Progenitor cell of endocrine pancreas (in vitro differentiated cells): Measurements from ENCODE around the gene PRSS33. TPM values are rescaled to one million over a fixed set of nuclear protein-coding genes. Genes with fewer than 3 reads are reported as not detected.

ENCODE experiments used
- DNase-seq: peaks from one replicate; pipeline ENCODE4 v3.0.0; 2021; ENCODE audit warnings: low spot score; ENCODE audit not compliant: unreplicated experiment
- H3K27ac Mint-ChIP-seq: 2 replicates; pipeline ENCODE4 v1.8.0; 2021; ENCODE audit warnings: mild to moderate bottlenecking, moderate library complexity, mixed read lengths
- H3K27me3 Mint-ChIP-seq: 2 replicates; pipeline ENCODE4 v1.8.0; 2021; ENCODE audit warnings: mixed read lengths
- H3K36me3 Mint-ChIP-seq: 2 replicates; pipeline ENCODE4 v1.8.0; 2022; ENCODE audit warnings: mixed read lengths; ENCODE audit not compliant: insufficient read depth
- H3K4me1 Mint-ChIP-seq: 2 replicates; pipeline ENCODE4 v1.8.0; 2021; ENCODE audit warnings: low read depth, mixed read lengths
- H3K4me3 Mint-ChIP-seq: 2 replicates; pipeline ENCODE4 v1.8.0; 2021; ENCODE audit warnings: low read depth, mild to moderate bottlenecking, moderate library complexity, mixed read lengths
- H3K9me3 Mint-ChIP-seq: 2 replicates; pipeline ENCODE4 v1.8.0; 2021; ENCODE audit warnings: low read depth, mixed read lengths
- total RNA-seq: library from RNA; stranded (reverse); gene quantifications from 2 replicates; pipeline ENCODE4 v1.2.1, GENCODE V29; 2021
- TF ChIP-seq, protein P1 (sequence below): fragments of 200-600 bp; sonication (generic); IDR thresholded peaks from one replicate; pipeline ENCODE4 v1.5.0; 2021; ENCODE audit warnings: antibody characterized with exemption, mild to moderate bottlenecking; ENCODE audit not compliant: unreplicated experiment

The PRSS33 gene
- total RNA-seq, 1 donor from 2014 or later: 0.31 TPM

- no peaks in the 10 kb centered on the region for H3K36me3 Mint-ChIP-seq
- H3K4me3 Mint-ChIP-seq: no peak overlapping the region
- peaks cover 4% of the 10 kb centered on the region for H3K27me3 Mint-ChIP-seq
- no peak overlapping the region for H3K27ac Mint-ChIP-seq
- DNase-seq: no peak
- TF ChIP-seq, protein P1, sequence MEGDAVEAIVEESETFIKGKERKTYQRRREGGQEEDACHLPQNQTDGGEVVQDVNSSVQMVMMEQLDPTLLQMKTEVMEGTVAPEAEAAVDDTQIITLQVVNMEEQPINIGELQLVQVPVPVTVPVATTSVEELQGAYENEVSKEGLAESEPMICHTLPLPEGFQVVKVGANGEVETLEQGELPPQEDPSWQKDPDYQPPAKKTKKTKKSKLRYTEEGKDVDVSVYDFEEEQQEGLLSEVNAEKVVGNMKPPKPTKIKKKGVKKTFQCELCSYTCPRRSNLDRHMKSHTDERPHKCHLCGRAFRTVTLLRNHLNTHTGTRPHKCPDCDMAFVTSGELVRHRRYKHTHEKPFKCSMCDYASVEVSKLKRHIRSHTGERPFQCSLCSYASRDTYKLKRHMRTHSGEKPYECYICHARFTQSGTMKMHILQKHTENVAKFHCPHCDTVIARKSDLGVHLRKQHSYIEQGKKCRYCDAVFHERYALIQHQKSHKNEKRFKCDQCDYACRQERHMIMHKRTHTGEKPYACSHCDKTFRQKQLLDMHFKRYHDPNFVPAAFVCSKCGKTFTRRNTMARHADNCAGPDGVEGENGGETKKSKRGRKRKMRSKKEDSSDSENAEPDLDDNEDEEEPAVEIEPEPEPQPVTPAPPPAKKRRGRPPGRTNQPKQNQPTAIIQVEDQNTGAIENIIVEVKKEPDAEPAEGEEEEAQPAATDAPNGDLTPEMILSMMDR: no peak
- H3K4me1 Mint-ChIP-seq: peaks cover 12% of the 10 kb centered on the region
- H3K9me3 Mint-ChIP-seq: no peaks in the 10 kb centered on the region
These were observed 1.1 kb downstream of the PRSS33 start for GRCh38 chr16:2786061-2786825.

DNA sequence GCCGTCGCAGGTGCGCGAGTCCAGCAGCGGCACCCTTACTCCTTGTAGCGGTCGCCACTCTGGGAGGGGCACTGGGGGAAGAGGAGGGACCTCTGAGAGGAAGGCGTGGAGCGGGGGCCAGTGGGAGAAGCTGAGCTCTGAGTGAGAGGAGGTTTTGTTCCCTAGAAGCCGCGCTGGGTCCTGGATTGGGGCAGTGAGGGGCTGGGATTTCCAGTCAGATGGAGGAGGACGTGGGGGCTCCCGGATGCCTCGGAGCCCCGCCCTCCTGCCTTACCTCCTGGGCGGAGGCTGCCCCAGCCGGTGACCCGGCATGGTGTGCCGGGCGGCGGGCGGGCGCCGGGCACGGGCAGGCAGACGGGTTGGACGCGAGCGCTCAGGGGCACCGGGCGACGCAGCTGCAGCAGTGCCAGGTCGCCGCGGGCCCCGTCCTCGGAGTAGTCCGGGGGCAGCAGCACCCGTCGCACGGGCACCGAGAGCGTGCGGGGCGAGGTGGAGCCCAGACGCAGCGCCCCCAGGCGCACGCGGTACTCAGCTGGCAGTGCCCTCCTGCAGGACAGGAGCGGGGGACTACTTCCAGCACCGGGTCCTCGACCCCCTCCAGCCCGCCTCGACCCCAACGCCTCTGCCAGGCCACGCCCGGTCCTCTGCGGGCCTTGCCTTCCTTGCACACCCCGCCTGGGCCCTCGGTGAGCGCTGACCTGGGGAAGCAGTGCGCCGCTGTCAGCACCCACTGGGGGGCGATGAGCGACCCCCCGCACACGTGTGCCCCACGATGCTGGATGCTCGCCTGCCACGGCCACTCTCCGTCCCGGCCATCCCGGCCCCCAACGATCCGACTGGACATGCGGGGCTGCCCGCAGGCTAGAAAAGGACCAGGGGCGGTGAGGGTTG is 2.0 kb downstream of the PRSS33 start:
- Mint-ChIP-seq H3K9me3 (no peaks in the 10 kb centered on the region), H3K4me1 (peaks cover 12% of the 10 kb centered on the region), H3K27ac (no peak overlapping the region), H3K36me3 (no peaks in the 10 kb centered on the region), H3K4me3 (no peak overlapping the region), H3K27me3 (peaks cover 3% of the 10 kb centered on the region)
- no peak for DNase-seq
- TF ChIP-seq, protein P1: no peak

DNA sequence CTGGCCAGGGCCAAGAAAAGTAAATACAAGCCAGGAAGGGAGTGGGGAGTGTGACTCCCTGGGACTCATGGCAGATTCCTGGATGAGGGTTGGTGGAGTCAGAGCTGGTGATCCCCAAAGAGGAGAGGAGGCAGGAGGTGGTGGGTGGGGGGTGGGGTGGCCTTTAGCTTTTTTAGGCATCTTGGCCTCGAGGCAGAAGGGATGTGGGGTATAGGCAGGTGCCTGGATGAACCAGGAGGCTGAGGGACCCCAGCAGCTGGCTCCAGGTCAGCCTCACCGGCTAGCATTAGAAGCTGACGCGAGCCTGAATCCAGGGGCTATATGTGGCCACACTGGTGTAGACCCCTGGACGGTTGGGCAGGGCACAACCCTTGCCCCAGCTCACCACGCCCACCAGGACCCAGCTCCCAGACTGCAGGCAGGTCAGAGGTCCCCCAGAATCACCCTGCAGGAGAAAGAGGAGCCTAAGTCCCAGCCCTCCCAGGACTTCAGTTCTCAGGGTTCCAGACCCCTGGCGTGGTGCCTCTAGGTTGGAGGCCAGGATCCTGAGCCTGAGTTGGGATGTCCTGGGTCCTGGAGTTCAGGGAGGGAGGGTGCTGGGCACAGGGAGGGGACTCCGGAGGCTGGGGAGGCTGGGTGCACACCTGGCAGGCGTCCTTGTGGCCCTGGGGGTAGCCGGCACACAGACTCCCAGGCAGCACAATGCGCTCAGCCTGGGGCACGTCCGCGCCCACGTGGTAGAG is 2.8 kb downstream of the PRSS33 start:
- no peak overlapping the region for H3K4me3 Mint-ChIP-seq
- no peaks in the 10 kb centered on the region for H3K36me3 Mint-ChIP-seq
- peaks cover 8% of the 10 kb centered on the region for H3K4me1 Mint-ChIP-seq
- H3K27me3 Mint-ChIP-seq: peaks cover 3% of the 10 kb centered on the region
- TF ChIP-seq, protein P1: no peak
- H3K9me3 Mint-ChIP-seq: no peaks in the 10 kb centered on the region
- no peak for DNase-seq
- H3K27ac Mint-ChIP-seq: no peak overlapping the region

GRCh38 chr16:2783581-2784357 is 3.6 kb downstream of the PRSS33 start:
- H3K4me3 Mint-ChIP-seq: no peak overlapping the region
- H3K4me1 Mint-ChIP-seq: peaks cover 8% of the 10 kb centered on the region
- no peaks in the 10 kb centered on the region for H3K36me3 Mint-ChIP-seq
- H3K27me3 Mint-ChIP-seq: peaks cover 3% of the 10 kb centered on the region
- TF ChIP-seq, protein P1: no peak
- no peaks in the 10 kb centered on the region for H3K9me3 Mint-ChIP-seq
- DNase-seq: no peak
- H3K27ac Mint-ChIP-seq: no peak overlapping the region
